HepG2 (cell line): ENCODE results near the gene OSBPL3. TPM values are rescaled to one million over a fixed set of nuclear protein-coding genes. Genes with fewer than 3 reads are reported as not detected.

Experiments
- ATAC-seq: fragments of 200-7000 bp; cut with Tn5 transposase; 3 replicates; pipeline ENCODE4 v1.9.1; 2020; ENCODE audit warnings: mild to moderate bottlenecking, moderate library complexity
- BruUV-seq: library from RNA; stranded (reverse); fragments of 400-500 nt; replicated peaks from 2 replicates; lab custom pipeline; 2021; lab: Mats Ljungman, UMichigan
- CTCF ChIA-PET: fragments of 300-600 bp; formaldehyde crosslinking; extraction: SDS; loops from one replicate; lab custom pipeline; 2021; ENCODE audit warnings: low total read pairs, inconsistent platforms, low intra/inter-chr PET ratio; lab: Yijun Ruan, JAX
- POLR2A ChIA-PET: fragments of 350-600 bp; sonication (Branson Sonifier 250); formaldehyde crosslinking; loops from one replicate; lab custom pipeline; 2020; ENCODE audit warnings: antibody characterized with exemption, inconsistent platforms; lab: Yijun Ruan, JAX
- DNase-seq: peaks from one replicate; pipeline ENCODE4 v3.0.0-alpha.2; 2015; ENCODE audit warnings: low spot score
- FAIRE-seq: peaks from 3 replicates; lab custom pipeline; 2011; peaks lifted over from hg19 to GRCh38; lab: Jason Lieb, UNC
- H2AFZ ChIP-seq: one replicate; pipeline ENCODE4 v1.6.1; 2011; ENCODE audit warnings: low read length, inconsistent platforms
- H3K27ac ChIP-seq: fragments of 300-600 bp; 3 replicates; pipeline ENCODE4 v1.8.0; 2011; ENCODE audit warnings: mixed run types, mild to moderate bottlenecking, mixed read lengths, low read length, inconsistent platforms; ENCODE audit not compliant: insufficient read depth; ENCODE audit errors: extremely low read length
- H3K27me3 ChIP-seq, 2 experiments: fragments of 200-600 bp in 1 of 2; 2 replicates in 1 of 2; 3 replicates in 1 of 2; pipeline versions ENCODE4 v1.6.0 to v1.8.0; 2011; ENCODE audit warnings: low read length in 2 of 2, mild to moderate bottlenecking in 2 of 2, moderate library complexity in 2 of 2, inconsistent platforms in 1 of 2; ENCODE audit not compliant: insufficient read depth in 2 of 2, control insufficient read depth in 1 of 2
- H3K36me3 ChIP-seq, 2 experiments: fragments of 200-600 bp in 1 of 2; replicated peaks in 1 of 2; 2 replicates in 1 of 2; 3 replicates in 1 of 2; pipeline versions ENCODE4 v1.5.1 to v1.8.0; 2011; ENCODE audit warnings: low read length in 2 of 2, inconsistent platforms in 1 of 2; ENCODE audit not compliant: insufficient read depth in 2 of 2, control insufficient read depth in 1 of 2
- H3K4me1 ChIP-seq: 2 replicates; pipeline ENCODE4 v1.5.1; 2012; ENCODE audit warnings: low read length, inconsistent platforms; ENCODE audit not compliant: insufficient read depth
- H3K4me2 ChIP-seq: 2 replicates; pipeline ENCODE4 v1.6.0; 2011; ENCODE audit warnings: low read depth, low read length, inconsistent platforms
- H3K4me3 ChIP-seq, 3 experiments: fragments of 200-600 bp in 1 of 3; sonication (generic), shearing (Covaris generic) in 1 of 3; replicated peaks in 1 of 3; 2 replicates each; pipeline ENCODE4 v1.5.1; 2011 to 2016; ENCODE audit warnings: low read length in 3 of 3, inconsistent platforms in 2 of 3, low read depth in 2 of 3, mild to moderate bottlenecking in 2 of 3, control low read depth in 1 of 3, mixed read lengths in 1 of 3; ENCODE audit not compliant: insufficient read depth in 1 of 3
- H3K79me2 ChIP-seq: one replicate; pipeline ENCODE4 v1.6.1; 2011; ENCODE audit warnings: low read length, inconsistent platforms; ENCODE audit not compliant: insufficient read depth
- H3K9ac ChIP-seq: 2 replicates; pipeline ENCODE4 v1.6.0; 2011; ENCODE audit warnings: mild to moderate bottlenecking, low read depth, low read length, inconsistent platforms; ENCODE audit not compliant: insufficient read depth
- H3K9me3 ChIP-seq: 2 replicates; pipeline ENCODE4 v1.5.1; 2012; ENCODE audit warnings: mild to moderate bottlenecking, low read length
- H4K20me1 ChIP-seq: 2 replicates; pipeline ENCODE4 v1.6.0; 2011; ENCODE audit warnings: inconsistent platforms, mild to moderate bottlenecking, low read length, moderate library complexity; ENCODE audit not compliant: insufficient read depth
- ARNT2 ChIP-seq: sonication (generic); formaldehyde crosslinking; IDR thresholded peaks from 2 replicates; pipeline ENCODE4 v1.8.0; 2022; ENCODE audit warnings: mild to moderate bottlenecking, low read depth, missing genetic modification reagents, moderate library complexity
- BRD4 ChIP-seq: sonication (generic); formaldehyde crosslinking; IDR thresholded peaks from 2 replicates; pipeline ENCODE4 v1.4.0; 2020; ENCODE audit warnings: missing genetic modification reagents
- GATA4 ChIP-seq: sonication (generic); IDR thresholded peaks from 2 replicates; pipeline ENCODE4 v1.6.1; 2016; ENCODE audit warnings: antibody characterized with exemption, low read depth, borderline replicate concordance
- GATAD2A ChIP-seq: IDR thresholded peaks from 2 replicates; pipeline ENCODE4 v1.6.1; 2016
- NCOA5 ChIP-seq: sonication (generic); formaldehyde crosslinking; IDR thresholded peaks from 2 replicates; pipeline ENCODE4 v1.4.0; 2020; ENCODE audit warnings: missing genetic modification reagents
- SAP130 ChIP-seq: IDR thresholded peaks from 2 replicates; pipeline ENCODE4 v1.6.1; 2016; ENCODE audit warnings: low read depth
- SIX1 ChIP-seq: sonication (generic); formaldehyde crosslinking; IDR thresholded peaks from 2 replicates; pipeline ENCODE4 v1.4.0; 2020; ENCODE audit warnings: missing genetic modification reagents, borderline replicate concordance
- SMAD1 ChIP-seq: sonication (generic); formaldehyde crosslinking; IDR thresholded peaks from 2 replicates; pipeline ENCODE4 v1.4.0; 2020; ENCODE audit warnings: missing genetic modification reagents, low read depth, mild to moderate bottlenecking, borderline replicate concordance
- SMYD3 ChIP-seq: sonication (generic); formaldehyde crosslinking; IDR thresholded peaks from 2 replicates; pipeline ENCODE4 v1.8.1; 2023; ENCODE audit warnings: mild to moderate bottlenecking, missing genetic modification reagents
- SP2 ChIP-seq: sonication (generic); formaldehyde crosslinking; IDR thresholded peaks from 2 replicates; pipeline ENCODE4 v1.5.1; 2020; ENCODE audit warnings: mild to moderate bottlenecking, missing genetic modification reagents
- SRSF1 ChIP-seq: fragments of 200-400 bp; formaldehyde crosslinking; optimal IDR thresholded peaks from 2 replicates; pipeline ENCODE3; 2017; ENCODE audit warnings: mild to moderate bottlenecking, low read depth, low read length, moderate library complexity
- U2AF1 ChIP-seq: fragments of 200-400 bp; formaldehyde crosslinking; optimal IDR thresholded peaks from 2 replicates; pipeline ENCODE3; 2017; ENCODE audit warnings: mild to moderate bottlenecking, low read depth, low read length
- ZMYM4 ChIP-seq: sonication (generic); formaldehyde crosslinking; IDR thresholded peaks from 2 replicates; pipeline ENCODE4 v1.8.1; 2023; ENCODE audit warnings: mild to moderate bottlenecking, missing genetic modification reagents
- ZNF274 ChIP-seq: sonication (generic); formaldehyde crosslinking; IDR thresholded peaks from 2 replicates; pipeline ENCODE4 v1.5.1; 2020; ENCODE audit warnings: mild to moderate bottlenecking, missing genetic modification reagents
- ZNF296 ChIP-seq: sonication (generic); formaldehyde crosslinking; conservative IDR thresholded peaks from 2 replicates; pipeline ENCODE4 v1.5.0; 2020; ENCODE audit warnings: mild to moderate bottlenecking, missing genetic modification reagents
- ZNF549 ChIP-seq: sonication (generic); formaldehyde crosslinking; IDR thresholded peaks from 2 replicates; pipeline ENCODE4 v1.5.0; 2020; ENCODE audit warnings: missing genetic modification reagents
- ZNF761 ChIP-seq: sonication (generic); formaldehyde crosslinking; conservative IDR thresholded peaks from 2 replicates; pipeline ENCODE4 v1.4.0; 2020; ENCODE audit warnings: mild to moderate bottlenecking, missing genetic modification reagents
- WGBS: methylation state at CpG from one replicate; pipeline ENCODE4 v1.1.6; 2017; ENCODE audit warnings: low lambda C conversion rate; 5-methylcytosine and 5-hydroxymethylcytosine counted together
- in situ Hi-C: cut with HindIII; loops from 2 replicates; pipeline ENCODE4 v1.10.0; 2017; ENCODE audit warnings: low pct_unique_long_range_greater_than_20kb; ENCODE audit not compliant: extremely low pct_ligation_motif_present
- intact Hi-C: fragments of 100-400 bp; cut with micrococcal nuclease; formaldehyde crosslinking; loops from one replicate; pipeline ENCODE4 v1.10.0; 2022; ENCODE audit not compliant: unreplicated experiment
- polyA plus RNA-seq, 8 experiments: library from polyadenylated mRNA; depleted of rRNA in 3 of 8; stranded (reverse) in 7 of 8; unstranded in 1 of 8; fragments of >200 nt; fragmentation: Illumina TruSeq in 4 of 8; extraction: Trizol in 4 of 8; gene quantifications; 2 replicates each; pipeline versions ENCODE4 v1.2.1 to v1.2.3, GENCODE V29; 2011 to 2016; ENCODE audit warnings: low read depth in 4 of 8, missing spikeins in 1 of 8, mixed read lengths in 1 of 8; ENCODE audit not compliant: insufficient read depth in 1 of 8
- total RNA-seq, 5 experiments: library from RNA; depleted of rRNA; stranded (reverse); fragments of >200 nt; fragmentation: Illumina TruSeq; extraction: Trizol; gene quantifications; 2 replicates each; pipeline ENCODE4 v1.2.3, GENCODE V29; 2016; ENCODE audit warnings: low read depth in 1 of 5
- TF ChIP-seq, protein P1 (sequence below): sonication (generic); formaldehyde crosslinking; IDR thresholded peaks from 2 replicates; pipeline ENCODE4 v1.8.1; 2023; ENCODE audit warnings: mild to moderate bottlenecking, missing genetic modification reagents
- TF ChIP-seq, protein P2 (sequence below): sonication (generic); formaldehyde crosslinking; IDR thresholded peaks from 2 replicates; pipeline ENCODE4 v1.9.0; 2021; ENCODE audit warnings: mild to moderate bottlenecking, missing genetic modification reagents

Gene OSBPL3
- total and polyA plus RNA-seq, 2 of the 13 experiments (the other 11 are each of a cell fraction or from before 2014, with no cell fraction given): 8.8 to 28.9 TPM

DNA sequence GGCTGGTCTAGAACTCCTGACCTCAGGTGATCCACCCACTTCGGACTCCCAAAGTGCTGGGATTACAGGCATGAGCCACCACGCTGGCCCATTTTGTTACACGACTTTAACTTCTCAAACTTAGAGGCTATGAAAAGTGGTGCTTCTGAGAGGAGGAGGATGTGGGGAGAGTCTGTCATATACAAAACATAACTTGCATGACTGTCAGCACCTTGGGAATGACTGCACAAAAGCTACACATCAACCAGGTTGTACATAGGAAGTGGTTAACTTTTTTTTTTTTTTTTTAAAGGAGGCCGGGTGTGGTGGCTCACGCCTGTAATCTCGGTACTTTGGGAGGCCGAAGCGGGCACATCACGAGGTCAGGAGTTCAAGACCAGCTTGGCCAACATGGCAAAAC, 179.3 kb downstream of the OSBPL3 start:
- Histone ChIP-seq H3K9me3 (no peaks in the 10 kb centered on the region), H3K79me2 (no peaks in the 10 kb centered on the region), H3K27me3 (no peaks in the 10 kb centered on the region), H4K20me1 (no peaks in the 10 kb centered on the region), H3K36me3 (peaks cover 4 to 21% of the 10 kb centered on the region in 2 experiments; a peak in 4 of 5 replicates), H3K27ac (no peak overlapping the region), H3K4me2 (no peak overlapping the region), H2AFZ (no peak overlapping the region), H3K4me1 (peaks cover 14% of the 10 kb centered on the region), H3K4me3 (no peak overlapping the region), H3K9ac (no peak overlapping the region)
- no TSS peak for BruUV-seq
- WGBS: 98% methylated on average over 9 of the region's 9 CpGs
- FAIRE-seq (no peak), DNase-seq (no peak), ATAC-seq (no peak)
- ChIA-PET POLR2A (no interaction called here), CTCF (no interaction called here)
- intact Hi-C loops (no loop called here), in situ Hi-C loops (no loop called here)
- TF ChIP-seq ZNF274 (no peak), BRD4 (CRISPR knock-in tag) (no peak), SRSF1 (no peak), SP2 (CRISPR knock-in tag) (no peak), SAP130 (CRISPR knock-in tag) (no peak), GATAD2A (CRISPR knock-in tag) (no peak), ZNF296 (no peak), SMAD1 (CRISPR knock-in tag) (no peak), U2AF1 (no peak), NCOA5 (CRISPR knock-in tag) (no peak), SIX1 (CRISPR knock-in tag) (no peak), GATA4 (no peak), ZNF549 (CRISPR knock-in tag) (no peak), ARNT2 (CRISPR knock-in tag) (no peak), ZMYM4 (no peak), SMYD3 (CRISPR knock-in tag) (no peak), ZNF761 (no peak)
- TF ChIP-seq, protein P1, sequence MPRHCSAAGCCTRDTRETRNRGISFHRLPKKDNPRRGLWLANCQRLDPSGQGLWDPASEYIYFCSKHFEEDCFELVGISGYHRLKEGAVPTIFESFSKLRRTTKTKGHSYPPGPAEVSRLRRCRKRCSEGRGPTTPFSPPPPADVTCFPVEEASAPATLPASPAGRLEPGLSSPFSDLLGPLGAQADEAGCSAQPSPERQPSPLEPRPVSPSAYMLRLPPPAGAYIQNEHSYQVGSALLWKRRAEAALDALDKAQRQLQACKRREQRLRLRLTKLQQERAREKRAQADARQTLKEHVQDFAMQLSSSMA (CRISPR knock-in tag): no peak
- TF ChIP-seq, protein P2, sequence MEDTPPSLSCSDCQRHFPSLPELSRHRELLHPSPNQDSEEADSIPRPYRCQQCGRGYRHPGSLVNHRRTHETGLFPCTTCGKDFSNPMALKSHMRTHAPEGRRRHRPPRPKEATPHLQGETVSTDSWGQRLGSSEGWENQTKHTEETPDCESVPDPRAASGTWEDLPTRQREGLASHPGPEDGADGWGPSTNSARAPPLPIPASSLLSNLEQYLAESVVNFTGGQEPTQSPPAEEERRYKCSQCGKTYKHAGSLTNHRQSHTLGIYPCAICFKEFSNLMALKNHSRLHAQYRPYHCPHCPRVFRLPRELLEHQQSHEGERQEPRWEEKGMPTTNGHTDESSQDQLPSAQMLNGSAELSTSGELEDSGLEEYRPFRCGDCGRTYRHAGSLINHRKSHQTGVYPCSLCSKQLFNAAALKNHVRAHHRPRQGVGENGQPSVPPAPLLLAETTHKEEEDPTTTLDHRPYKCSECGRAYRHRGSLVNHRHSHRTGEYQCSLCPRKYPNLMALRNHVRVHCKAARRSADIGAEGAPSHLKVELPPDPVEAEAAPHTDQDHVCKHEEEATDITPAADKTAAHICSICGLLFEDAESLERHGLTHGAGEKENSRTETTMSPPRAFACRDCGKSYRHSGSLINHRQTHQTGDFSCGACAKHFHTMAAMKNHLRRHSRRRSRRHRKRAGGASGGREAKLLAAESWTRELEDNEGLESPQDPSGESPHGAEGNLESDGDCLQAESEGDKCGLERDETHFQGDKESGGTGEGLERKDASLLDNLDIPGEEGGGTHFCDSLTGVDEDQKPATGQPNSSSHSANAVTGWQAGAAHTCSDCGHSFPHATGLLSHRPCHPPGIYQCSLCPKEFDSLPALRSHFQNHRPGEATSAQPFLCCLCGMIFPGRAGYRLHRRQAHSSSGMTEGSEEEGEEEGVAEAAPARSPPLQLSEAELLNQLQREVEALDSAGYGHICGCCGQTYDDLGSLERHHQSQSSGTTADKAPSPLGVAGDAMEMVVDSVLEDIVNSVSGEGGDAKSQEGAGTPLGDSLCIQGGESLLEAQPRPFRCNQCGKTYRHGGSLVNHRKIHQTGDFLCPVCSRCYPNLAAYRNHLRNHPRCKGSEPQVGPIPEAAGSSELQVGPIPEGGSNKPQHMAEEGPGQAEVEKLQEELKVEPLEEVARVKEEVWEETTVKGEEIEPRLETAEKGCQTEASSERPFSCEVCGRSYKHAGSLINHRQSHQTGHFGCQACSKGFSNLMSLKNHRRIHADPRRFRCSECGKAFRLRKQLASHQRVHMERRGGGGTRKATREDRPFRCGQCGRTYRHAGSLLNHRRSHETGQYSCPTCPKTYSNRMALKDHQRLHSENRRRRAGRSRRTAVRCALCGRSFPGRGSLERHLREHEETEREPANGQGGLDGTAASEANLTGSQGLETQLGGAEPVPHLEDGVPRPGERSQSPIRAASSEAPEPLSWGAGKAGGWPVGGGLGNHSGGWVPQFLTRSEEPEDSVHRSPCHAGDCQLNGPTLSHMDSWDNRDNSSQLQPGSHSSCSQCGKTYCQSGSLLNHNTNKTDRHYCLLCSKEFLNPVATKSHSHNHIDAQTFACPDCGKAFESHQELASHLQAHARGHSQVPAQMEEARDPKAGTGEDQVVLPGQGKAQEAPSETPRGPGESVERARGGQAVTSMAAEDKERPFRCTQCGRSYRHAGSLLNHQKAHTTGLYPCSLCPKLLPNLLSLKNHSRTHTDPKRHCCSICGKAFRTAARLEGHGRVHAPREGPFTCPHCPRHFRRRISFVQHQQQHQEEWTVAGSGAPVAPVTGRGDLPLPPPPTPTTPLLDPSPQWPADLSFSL (CRISPR knock-in tag): no peak
